Measurements from ENCODE around the gene INA.

DNA sequence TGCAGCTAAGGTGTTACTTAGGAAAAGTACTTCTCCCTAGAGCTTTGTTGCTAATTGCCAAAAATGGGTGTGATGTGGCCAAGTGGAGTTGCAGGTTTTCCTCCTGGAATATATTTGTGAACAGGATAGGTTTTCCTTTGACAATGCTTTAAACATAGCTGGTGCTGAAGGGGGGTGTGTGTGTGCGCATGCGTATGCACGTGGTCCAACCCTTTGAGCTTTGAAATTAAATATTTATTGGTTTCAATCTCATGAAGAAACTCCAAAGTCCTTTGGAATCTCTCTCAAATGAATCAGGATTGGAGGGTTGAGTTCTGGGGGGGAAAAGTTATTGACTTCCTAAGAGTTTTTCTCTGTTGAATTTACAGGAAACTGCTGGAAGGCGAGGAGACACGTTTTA lies 11.1 kb downstream of the INA start:
- TF ChIP-seq POLR2A (IDR thresholded peaks at IDR 0.05; ENCODE audit: low read depth, low read length): no peak
- TF ChIP-seq, protein P1, sequence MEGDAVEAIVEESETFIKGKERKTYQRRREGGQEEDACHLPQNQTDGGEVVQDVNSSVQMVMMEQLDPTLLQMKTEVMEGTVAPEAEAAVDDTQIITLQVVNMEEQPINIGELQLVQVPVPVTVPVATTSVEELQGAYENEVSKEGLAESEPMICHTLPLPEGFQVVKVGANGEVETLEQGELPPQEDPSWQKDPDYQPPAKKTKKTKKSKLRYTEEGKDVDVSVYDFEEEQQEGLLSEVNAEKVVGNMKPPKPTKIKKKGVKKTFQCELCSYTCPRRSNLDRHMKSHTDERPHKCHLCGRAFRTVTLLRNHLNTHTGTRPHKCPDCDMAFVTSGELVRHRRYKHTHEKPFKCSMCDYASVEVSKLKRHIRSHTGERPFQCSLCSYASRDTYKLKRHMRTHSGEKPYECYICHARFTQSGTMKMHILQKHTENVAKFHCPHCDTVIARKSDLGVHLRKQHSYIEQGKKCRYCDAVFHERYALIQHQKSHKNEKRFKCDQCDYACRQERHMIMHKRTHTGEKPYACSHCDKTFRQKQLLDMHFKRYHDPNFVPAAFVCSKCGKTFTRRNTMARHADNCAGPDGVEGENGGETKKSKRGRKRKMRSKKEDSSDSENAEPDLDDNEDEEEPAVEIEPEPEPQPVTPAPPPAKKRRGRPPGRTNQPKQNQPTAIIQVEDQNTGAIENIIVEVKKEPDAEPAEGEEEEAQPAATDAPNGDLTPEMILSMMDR (IDR thresholded peaks at IDR 0.05; ENCODE audit: extremely low read depth in 1 of 2, insufficient read depth in 1 of 2, low read depth in 1 of 2, low read length in 2 of 2): no peak
